Adipocyte (in vitro differentiated cells): ENCODE data around the gene CSMD2.

Source experiments
- DNase-seq: peaks from one replicate; pipeline ENCODE4 v3.0.0-alpha.2; 2015; ENCODE audit warnings: low read depth
- H3K27me3 ChIP-seq: replicated peaks from 2 replicates; pipeline ENCODE4 v1.7.0; 2013; ENCODE audit warnings: mild to moderate bottlenecking, low read length, moderate library complexity; ENCODE audit not compliant: control insufficient read depth, insufficient read depth
- H3K36me3 ChIP-seq: 2 replicates; pipeline ENCODE4 v1.7.0; 2013; ENCODE audit warnings: low read length, mild to moderate bottlenecking, moderate library complexity; ENCODE audit not compliant: control insufficient read depth, insufficient read depth, severe bottlenecking
- H3K4me1 ChIP-seq: 2 replicates; pipeline ENCODE4 v1.7.0; 2013; ENCODE audit warnings: mild to moderate bottlenecking, low read length, moderate library complexity; ENCODE audit not compliant: control insufficient read depth, insufficient read depth
- H3K4me3 ChIP-seq: 2 replicates; pipeline ENCODE4 v1.7.0; 2013; ENCODE audit warnings: mild to moderate bottlenecking, low read length, moderate library complexity
- H3K9ac ChIP-seq: 2 replicates; pipeline ENCODE4 v1.7.0; 2013; ENCODE audit warnings: mild to moderate bottlenecking, low read length, moderate library complexity
- H3K9me3 ChIP-seq: 2 replicates; pipeline ENCODE4 v1.7.0; 2013; ENCODE audit warnings: mild to moderate bottlenecking, low read length, moderate library complexity; ENCODE audit not compliant: control insufficient read depth

Gene CSMD2

DNA sequence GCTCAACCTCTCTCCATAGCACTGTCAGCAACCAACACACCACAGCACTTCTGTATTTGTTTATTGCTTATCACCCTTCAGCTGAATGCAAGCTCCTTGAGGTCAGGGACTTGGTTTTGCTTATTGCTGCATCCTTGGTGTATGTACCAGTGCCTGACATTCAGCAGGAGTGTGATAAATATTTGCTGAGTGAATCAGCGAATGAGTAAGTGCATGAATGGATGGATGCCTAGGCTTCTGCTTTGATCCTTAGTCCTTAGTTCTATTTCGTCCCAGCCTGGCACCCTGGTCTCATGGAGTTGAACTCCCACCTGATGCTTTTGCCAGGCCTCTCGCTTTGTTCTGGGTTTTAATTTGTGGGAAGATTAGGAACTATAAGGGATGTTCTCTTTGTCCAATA is 604.4 kb downstream of the CSMD2 start:
- peaks cover 9% of the 10 kb centered on the region for H3K36me3 ChIP-seq
- no peaks in the 10 kb centered on the region for H3K27me3 ChIP-seq
- H3K4me1 ChIP-seq = no peaks in the 10 kb centered on the region
- H3K9me3 ChIP-seq = no peaks in the 10 kb centered on the region
- no peak overlapping the region for H3K9ac ChIP-seq
- no peak overlapping the region for H3K4me3 ChIP-seq
- DNase-seq = no peak

DNA sequence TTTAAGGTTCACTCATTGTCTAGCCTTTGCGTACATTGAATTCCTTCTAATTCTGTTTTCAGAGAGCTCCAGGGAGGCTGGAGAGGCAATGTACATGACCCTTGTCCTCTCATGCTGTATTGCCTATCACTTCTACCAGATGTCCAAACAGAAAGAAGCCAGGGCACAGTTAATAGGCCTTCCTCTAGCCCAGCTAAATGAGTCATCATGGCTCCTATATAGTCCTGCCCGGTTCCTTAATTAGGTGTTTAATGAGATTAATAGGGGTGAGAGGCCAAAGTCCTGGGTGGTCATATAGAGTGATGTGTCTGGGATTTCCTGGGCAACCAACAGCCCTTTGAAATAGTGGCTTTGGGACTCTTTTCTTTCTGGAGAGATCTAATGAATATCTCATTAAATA is 616.3 kb downstream of the CSMD2 start:
- peaks cover 8% of the 10 kb centered on the region for H3K4me1 ChIP-seq
- no peak for DNase-seq

DNA sequence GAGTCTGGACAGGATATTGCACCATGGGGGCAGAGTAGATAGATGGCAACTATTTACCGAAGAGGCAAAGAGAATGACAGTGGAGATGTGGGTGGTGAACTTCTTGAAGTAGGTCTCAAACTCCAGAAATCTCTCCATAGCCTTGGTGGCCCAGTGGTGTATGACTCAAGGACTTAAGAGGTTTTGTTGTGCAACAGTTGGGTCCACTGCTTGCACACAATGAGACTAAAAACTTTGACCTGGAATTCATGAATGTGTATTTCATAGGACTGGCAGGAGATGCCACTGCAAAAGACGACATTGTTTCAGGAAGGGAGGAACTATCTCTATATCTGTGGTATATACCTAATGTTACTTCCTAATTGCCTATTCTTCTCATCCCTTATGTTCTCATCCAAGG is 616.7 kb downstream of the CSMD2 start:
- Histone ChIP-seq H3K4me3 (no peak overlapping the region), H3K4me1 (peaks cover 8% of the 10 kb centered on the region), H3K36me3 (peaks cover 16% of the 10 kb centered on the region), H3K27me3 (no peaks in the 10 kb centered on the region), H3K9me3 (no peaks in the 10 kb centered on the region), H3K9ac (no peak overlapping the region)
- no peak for DNase-seq

More for the DNA sequence above, 616.3 kb downstream of the CSMD2 start:
- no peak overlapping the region for H3K4me3 ChIP-seq
- H3K9me3 ChIP-seq = no peaks in the 10 kb centered on the region
- H3K9ac ChIP-seq = no peak overlapping the region
- H3K36me3 ChIP-seq = peaks cover 16% of the 10 kb centered on the region
- H3K27me3 ChIP-seq = no peaks in the 10 kb centered on the region

DNA sequence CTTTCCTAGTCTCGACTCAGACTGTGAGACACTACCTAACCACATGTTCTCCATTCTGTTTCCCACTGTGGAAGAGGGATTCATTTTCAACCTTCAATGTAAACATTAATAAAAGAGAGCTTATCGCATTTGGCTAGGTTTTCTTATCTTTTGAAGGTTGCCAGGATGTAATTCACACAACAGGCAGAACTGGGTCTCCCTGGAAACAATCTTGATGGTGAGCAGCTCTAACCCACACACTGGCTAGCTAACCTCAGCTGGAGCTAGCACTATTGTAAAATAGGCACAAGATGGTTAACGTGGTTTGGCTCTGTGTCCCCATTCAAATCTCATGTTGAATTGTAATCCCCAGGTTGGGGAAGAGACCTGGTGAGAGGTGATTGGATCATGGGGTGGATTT is 617.5 kb downstream of the CSMD2 start:
- peaks cover 8% of the 10 kb centered on the region for H3K4me1 ChIP-seq
- peaks cover 16% of the 10 kb centered on the region for H3K36me3 ChIP-seq
- H3K27me3 ChIP-seq = no peaks in the 10 kb centered on the region
- H3K4me3 ChIP-seq = no peak overlapping the region
- H3K9me3 ChIP-seq = no peaks in the 10 kb centered on the region
- no peak overlapping the region for H3K9ac ChIP-seq
- DNase-seq = no peak

DNA sequence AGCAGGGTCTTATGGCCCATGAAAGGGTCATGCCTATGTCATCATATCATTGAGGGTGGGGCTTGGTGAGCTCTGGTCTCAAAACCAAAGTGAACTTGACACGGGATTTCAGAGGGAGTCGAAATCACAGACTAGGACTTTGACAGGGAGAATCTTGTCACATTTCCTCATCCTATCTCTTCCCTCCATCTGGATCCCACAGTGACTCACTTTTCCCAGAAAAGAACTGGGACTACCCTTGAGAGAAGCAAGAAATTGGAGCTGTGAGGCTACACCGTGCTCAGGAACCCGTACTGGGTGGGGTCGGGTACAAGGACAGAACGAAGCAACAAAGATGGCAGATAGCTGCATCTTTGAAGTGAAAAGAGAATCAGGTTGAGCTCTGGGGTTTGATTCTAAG is 623.1 kb downstream of the CSMD2 start:
- Histone ChIP-seq H3K9me3 (no peaks in the 10 kb centered on the region), H3K4me3 (no peak overlapping the region), H3K27me3 (no peaks in the 10 kb centered on the region), H3K36me3 (peaks cover 9% of the 10 kb centered on the region), H3K9ac (no peak overlapping the region), H3K4me1 (no peaks in the 10 kb centered on the region)
- DNase-seq = no peak

DNA sequence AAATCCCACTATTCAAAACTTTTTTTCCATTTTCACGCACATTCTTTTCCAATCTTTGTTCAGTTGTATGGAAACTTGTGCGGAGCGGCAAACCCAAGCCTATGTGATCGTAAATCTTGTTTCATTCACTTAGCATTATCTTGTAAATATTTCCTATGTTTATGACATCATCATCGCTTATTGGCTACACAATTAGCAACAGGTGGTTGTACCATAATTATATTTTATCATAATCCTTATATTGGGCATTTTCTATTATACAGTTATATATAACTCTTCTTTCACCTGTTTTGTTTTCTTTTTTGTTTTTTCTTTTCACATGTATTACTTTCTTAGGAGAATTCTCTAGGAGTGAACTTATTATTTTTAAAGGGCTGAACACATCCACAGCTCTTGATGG is 627.1 kb downstream of the CSMD2 start:
- no peak overlapping the region for H3K4me3 ChIP-seq
- H3K4me1 ChIP-seq = no peaks in the 10 kb centered on the region
- DNase-seq = no peak
- H3K27me3 ChIP-seq = no peaks in the 10 kb centered on the region
- peaks cover 4% of the 10 kb centered on the region for H3K36me3 ChIP-seq
- H3K9me3 ChIP-seq = no peaks in the 10 kb centered on the region
- no peak overlapping the region for H3K9ac ChIP-seq

DNA sequence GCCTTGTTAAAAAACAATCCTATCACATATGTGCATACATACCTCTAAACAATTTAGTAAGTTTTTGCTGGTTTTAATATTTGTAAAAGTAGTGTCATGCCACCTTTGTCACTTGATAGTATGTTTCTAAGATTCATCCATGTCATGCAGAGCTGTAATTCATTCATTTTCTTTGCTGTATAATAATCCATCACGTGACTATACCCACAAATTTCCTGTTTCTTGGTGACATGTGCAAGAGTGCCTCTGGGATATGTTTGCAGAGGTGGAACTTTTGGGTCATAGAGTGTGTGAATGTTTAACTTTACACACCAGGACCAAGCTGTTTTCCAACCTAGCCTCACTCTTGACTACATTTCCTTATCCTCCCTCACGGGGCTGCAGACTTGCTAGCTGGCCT is 629.7 kb downstream of the CSMD2 start:
- no peaks in the 10 kb centered on the region for H3K9me3 ChIP-seq
- H3K36me3 ChIP-seq = no peaks in the 10 kb centered on the region
- H3K9ac ChIP-seq = no peak overlapping the region
- H3K4me1 ChIP-seq = no peaks in the 10 kb centered on the region
- H3K4me3 ChIP-seq = no peak overlapping the region
- no peak for DNase-seq
- H3K27me3 ChIP-seq = no peaks in the 10 kb centered on the region

DNA sequence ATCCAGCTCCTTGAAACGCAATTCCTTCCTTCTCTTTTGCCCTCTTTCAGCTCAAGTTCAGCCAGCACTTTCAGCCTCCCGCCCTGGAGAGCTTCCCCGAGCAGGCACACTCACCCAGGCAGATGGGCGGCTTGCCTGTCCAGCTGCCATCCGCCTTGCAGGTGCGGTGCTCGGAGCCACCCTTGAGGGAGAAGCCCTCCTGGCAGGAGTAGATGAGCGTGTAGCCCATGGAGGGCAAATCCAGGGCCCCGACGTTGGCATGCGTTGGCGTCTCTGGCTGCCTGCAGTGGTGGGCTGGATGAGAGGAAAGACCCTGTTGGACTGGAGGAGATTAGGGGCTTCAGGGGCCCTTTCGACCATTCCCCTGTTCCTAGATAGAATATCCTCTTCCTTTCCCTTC is 632.1 kb downstream of the CSMD2 start:
- Histone ChIP-seq H3K9me3 (no peaks in the 10 kb centered on the region), H3K4me3 (no peak overlapping the region), H3K27me3 (no peaks in the 10 kb centered on the region), H3K4me1 (no peaks in the 10 kb centered on the region), H3K36me3 (no peaks in the 10 kb centered on the region), H3K9ac (no peak overlapping the region)
- DNase-seq = no peak

DNA sequence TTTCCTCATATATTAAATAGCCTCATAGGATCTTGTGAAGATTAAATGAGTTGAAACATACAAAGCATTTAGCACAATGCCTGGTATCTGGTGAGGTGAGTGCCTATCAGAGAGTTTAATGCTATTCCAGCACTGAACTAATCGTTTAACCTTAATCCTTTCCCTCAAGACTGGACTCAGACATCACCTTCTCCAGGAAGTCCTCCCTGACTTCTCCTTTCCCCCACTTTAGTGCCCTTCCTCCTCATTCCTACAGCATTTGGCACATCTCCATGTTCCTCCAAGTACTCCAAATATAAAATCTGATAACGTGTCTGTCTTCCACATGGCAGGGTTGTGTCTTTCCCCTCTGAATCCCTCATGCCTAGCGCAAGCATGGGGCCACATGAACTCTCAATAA is 632.8 kb downstream of the CSMD2 start:
- no peaks in the 10 kb centered on the region for H3K4me1 ChIP-seq
- H3K9ac ChIP-seq = no peak overlapping the region
- no peaks in the 10 kb centered on the region for H3K36me3 ChIP-seq
- no peak overlapping the region for H3K4me3 ChIP-seq
- H3K9me3 ChIP-seq = no peaks in the 10 kb centered on the region
- H3K27me3 ChIP-seq = no peaks in the 10 kb centered on the region
- DNase-seq = no peak

DNA sequence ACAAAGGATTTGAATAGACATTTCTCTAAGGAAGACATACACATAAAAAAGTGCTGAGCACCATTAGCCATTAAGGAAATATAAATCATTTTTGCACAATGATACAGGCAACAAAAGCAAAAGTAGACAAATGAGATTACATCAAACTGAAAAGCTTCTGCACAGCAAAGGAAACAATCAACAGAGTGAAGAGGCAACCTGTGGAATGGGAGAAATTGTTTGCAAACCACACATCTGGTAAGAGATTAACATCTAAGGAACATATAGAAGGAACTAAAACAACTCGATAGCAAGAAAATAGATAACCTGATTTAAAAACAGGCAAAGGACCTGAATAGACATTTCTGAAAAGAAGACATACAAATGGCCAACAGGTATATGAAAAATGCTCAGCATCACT is 635.1 kb downstream of the CSMD2 start:
- no peak for DNase-seq
- Histone ChIP-seq H3K9me3 (no peaks in the 10 kb centered on the region), H3K4me3 (no peak overlapping the region), H3K9ac (no peak overlapping the region), H3K36me3 (peaks cover 8% of the 10 kb centered on the region), H3K27me3 (no peaks in the 10 kb centered on the region), H3K4me1 (peaks cover 1% of the 10 kb centered on the region)

DNA sequence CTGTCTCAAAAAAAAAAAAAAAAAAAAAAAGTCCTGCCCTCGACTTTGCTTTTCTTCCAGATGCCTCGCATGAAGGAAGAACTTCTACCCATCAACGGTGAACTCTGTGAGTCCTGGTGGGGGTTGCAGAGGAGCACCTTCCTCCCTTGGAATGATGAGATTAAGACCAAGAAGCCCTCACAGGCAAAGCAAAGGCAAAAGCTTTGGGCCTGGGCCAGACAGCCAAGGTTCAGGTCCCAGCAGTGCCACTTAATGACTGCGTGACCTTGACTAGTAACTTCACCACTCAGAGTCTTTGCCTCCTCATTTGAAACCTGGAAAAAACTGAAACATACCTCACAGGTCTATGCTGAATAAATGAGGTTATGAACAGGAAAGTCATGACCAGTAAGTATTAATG is 637.1 kb downstream of the CSMD2 start:
- Histone ChIP-seq H3K9me3 (no peaks in the 10 kb centered on the region), H3K27me3 (no peaks in the 10 kb centered on the region), H3K4me1 (peaks cover 8% of the 10 kb centered on the region), H3K36me3 (peaks cover 8% of the 10 kb centered on the region), H3K4me3 (no peak overlapping the region), H3K9ac (no peak overlapping the region)
- no peak for DNase-seq

DNA sequence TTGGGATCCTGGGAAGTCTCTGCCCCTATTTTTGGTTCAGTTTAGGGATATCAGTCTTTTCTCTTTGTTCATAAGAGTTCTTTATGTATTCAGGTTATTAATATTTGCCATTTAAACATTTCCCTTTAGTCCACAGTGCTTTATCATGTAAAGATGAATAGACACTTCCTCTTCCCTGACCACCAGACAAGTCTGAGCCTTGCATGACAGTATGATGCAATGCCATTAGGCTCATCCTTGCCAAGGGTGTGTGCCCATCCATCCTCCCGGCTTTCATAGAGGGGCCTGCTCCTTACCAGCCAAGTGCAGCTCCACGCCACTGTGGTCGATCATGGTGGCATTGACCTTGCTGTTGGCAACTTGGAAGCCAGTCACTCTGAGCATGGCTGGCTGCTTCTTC is 640.4 kb downstream of the CSMD2 start:
- no peak for DNase-seq
- no peaks in the 10 kb centered on the region for H3K9me3 ChIP-seq
- no peak overlapping the region for H3K4me3 ChIP-seq
- H3K9ac ChIP-seq = no peak overlapping the region
- peaks cover 8% of the 10 kb centered on the region for H3K4me1 ChIP-seq
- H3K36me3 ChIP-seq = peaks cover 14% of the 10 kb centered on the region
- H3K27me3 ChIP-seq = no peaks in the 10 kb centered on the region
